Liver (tissue), 9 donors: ENCODE measurements around the gene UBASH3A. TPM values are rescaled to one million over a fixed set of nuclear protein-coding genes. Genes with fewer than 3 reads are reported as not detected.

Source experiments
- DNase-seq: peaks from one replicate; pipeline ENCODE4 v3.0.0-alpha.2; 2017; ENCODE audit warnings: low spot score
- H3K27ac ChIP-seq, 2 donors: one replicate each; pipeline ENCODE4 v1.7.0; 2013; ENCODE audit warnings: inconsistent platforms in 2 of 2, low read length in 2 of 2, control low read depth in 1 of 2, low read depth in 1 of 2, mild to moderate bottlenecking in 1 of 2
- H3K27me3 ChIP-seq, 4 donors: one replicate each; pipeline versions ENCODE4 v1.6.1 to v1.7.0; 2013; ENCODE audit warnings: low read length in 3 of 4, inconsistent platforms in 1 of 4, mild to moderate bottlenecking in 1 of 4, moderate library complexity in 1 of 4; ENCODE audit not compliant: control insufficient read depth in 4 of 4, insufficient read depth in 4 of 4
- H3K36me3 ChIP-seq, 4 donors: one replicate each; pipeline versions ENCODE4 v1.6.1 to v1.7.0; 2013; ENCODE audit warnings: low read length in 3 of 4, mild to moderate bottlenecking in 3 of 4, low read depth in 1 of 4, moderate library complexity in 1 of 4; ENCODE audit not compliant: control insufficient read depth in 4 of 4, insufficient read depth in 3 of 4
- H3K4me1 ChIP-seq, 4 donors: one replicate each; pipeline versions ENCODE4 v1.6.1 to v1.7.0; 2013; ENCODE audit warnings: low read length in 3 of 4, mild to moderate bottlenecking in 3 of 4, moderate library complexity in 1 of 4; ENCODE audit not compliant: control insufficient read depth in 4 of 4, insufficient read depth in 4 of 4
- H3K4me3 ChIP-seq, 3 donors: one replicate each; pipeline versions ENCODE4 v1.6.1 to v1.7.0; 2013; ENCODE audit warnings: low read length in 3 of 3, control low read depth in 1 of 3, low read depth in 1 of 3, mild to moderate bottlenecking in 1 of 3
- H3K9ac ChIP-seq, 2 donors: one replicate each; pipeline ENCODE4 v1.7.0; 2013; ENCODE audit warnings: low read length in 2 of 2, mild to moderate bottlenecking in 2 of 2, moderate library complexity in 2 of 2, control low read depth in 1 of 2, low read depth in 1 of 2
- H3K9me3 ChIP-seq, 4 donors: one replicate each; pipeline versions ENCODE4 v1.6.1 to v1.7.0; 2013; ENCODE audit warnings: low read length in 3 of 4; ENCODE audit not compliant: control insufficient read depth in 4 of 4
- ATF3 ChIP-seq: IDR thresholded peaks from 2 replicates; pipeline ENCODE4 v1.6.1; 2016; ENCODE audit warnings: antibody characterized with exemption
- CTCF ChIP-seq: fragments of 150-350 bp; IDR thresholded peaks from 2 replicates; pipeline ENCODE4 v1.5.1; 2017; ENCODE audit warnings: improper control_type of control experiment, low read depth, low read length; ENCODE audit not compliant: missing input control
- EGR1 ChIP-seq, 2 donors: IDR thresholded peaks; 2 replicates each; pipeline ENCODE4 v1.6.1; 2016 to 2018; ENCODE audit warnings: antibody characterized with exemption in 2 of 2, low read depth in 2 of 2
- FOXA1 ChIP-seq: IDR thresholded peaks from 2 replicates; pipeline ENCODE4 v1.6.1; 2016; ENCODE audit warnings: antibody characterized with exemption
- FOXA2 ChIP-seq: IDR thresholded peaks from 2 replicates; pipeline ENCODE4 v1.6.1; 2016; ENCODE audit warnings: antibody characterized with exemption
- GABPA ChIP-seq, 2 donors: IDR thresholded peaks in 1 of 2; conservative IDR thresholded peaks in 1 of 2; 2 replicates each; pipeline ENCODE4 v1.6.1; 2016; ENCODE audit warnings: antibody characterized with exemption in 2 of 2, mild to moderate bottlenecking in 1 of 2, moderate library complexity in 1 of 2
- HNF4A ChIP-seq, 2 donors: conservative IDR thresholded peaks; 2 replicates each; pipeline ENCODE4 v1.6.1; 2016; ENCODE audit warnings: antibody characterized with exemption in 2 of 2, mild to moderate bottlenecking in 2 of 2
- HNF4G ChIP-seq: IDR thresholded peaks from 2 replicates; pipeline ENCODE4 v1.6.1; 2016; ENCODE audit warnings: antibody characterized with exemption
- JUND ChIP-seq, 2 donors: IDR thresholded peaks; 2 replicates each; pipeline ENCODE4 v1.6.1; 2016; ENCODE audit warnings: antibody characterized with exemption in 2 of 2
- MAX ChIP-seq: IDR thresholded peaks from 2 replicates; pipeline ENCODE4 v1.6.1; 2016; ENCODE audit warnings: antibody characterized with exemption
- RAD21 ChIP-seq, 2 donors: IDR thresholded peaks; 2 replicates each; pipeline ENCODE4 v1.6.1; 2016; ENCODE audit warnings: antibody characterized with exemption in 2 of 2, mild to moderate bottlenecking in 2 of 2
- RXRA ChIP-seq, 2 donors: IDR thresholded peaks; 2 replicates each; pipeline ENCODE4 v1.6.1; 2017 to 2018; ENCODE audit warnings: antibody characterized with exemption in 2 of 2, mild to moderate bottlenecking in 1 of 2
- SP1 ChIP-seq: IDR thresholded peaks from 2 replicates; pipeline ENCODE4 v1.6.1; 2018; ENCODE audit warnings: antibody characterized with exemption, mild to moderate bottlenecking
- TAF1 ChIP-seq: conservative IDR thresholded peaks from 2 replicates; pipeline ENCODE4 v1.6.1; 2016; ENCODE audit warnings: antibody characterized with exemption, mild to moderate bottlenecking
- YY1 ChIP-seq: IDR thresholded peaks from 2 replicates; pipeline ENCODE4 v1.6.1; 2016; ENCODE audit warnings: antibody characterized with exemption, mild to moderate bottlenecking
- ZBTB33 ChIP-seq: IDR thresholded peaks from 2 replicates; pipeline ENCODE4 v1.6.1; 2016; ENCODE audit warnings: antibody characterized with exemption
- WGBS: extraction: QIAGEN DNeasy Blood & Tissue Kit; methylation state at CpG from one replicate; pipeline ENCODE4 v1.1.7; 2013; 5-methylcytosine and 5-hydroxymethylcytosine counted together
- polyA plus RNA-seq, 2 donors: library from polyadenylated mRNA; stranded (reverse) in 1 of 2; unstranded in 1 of 2; fragments of 200-250 nt in 1 of 2; fragments of >200 nt in 1 of 2; fragmentation: Nextera tagmentation in 1 of 2; extraction: Ambion mirVana in 1 of 2; gene quantifications; one replicate each; pipeline versions ENCODE4 v1.2.1 to v1.2.3, GENCODE V29; 2013 to 2015
- total RNA-seq, 2 donors: library from RNA; depleted of rRNA; stranded (reverse); fragments of >200 nt; gene quantifications; one replicate each; pipeline ENCODE4 v1.2.3, GENCODE V29; 2014
- donor health status: healthy.
- donor health status: healthy.
- donor health status: healthy.
- donor health status: healthy.
- donor health status: healthy.

Gene UBASH3A
- total and polyA plus RNA-seq, 4 donors: 0.10 to 0.75 (median 0.45) TPM

GRCh38 chr21:42366292-42367010 is 37.3 kb upstream of the UBASH3A start, which contains the start of gene TFF1 (continued):
- TF ChIP-seq YY1: no peak
- no peak for TF ChIP-seq JUND (IDR thresholded peaks at IDR 0.05)
- no peak for TF ChIP-seq RAD21 (IDR thresholded peaks at IDR 0.05)
- TF ChIP-seq CTCF: no peak
- no peak for TF ChIP-seq SP1
- TF ChIP-seq HNF4A (conservative IDR thresholded peaks at IDR 0.05): no peak

- no peak for TF ChIP-seq TAF1
- TF ChIP-seq ATF3: no peak
- TF ChIP-seq RAD21 (IDR thresholded peaks at IDR 0.05): no peak
- no peak for TF ChIP-seq FOXA2
- TF ChIP-seq EGR1 (IDR thresholded peaks at IDR 0.05; ENCODE audit: low read depth in 2 of 2): no peak
- TF ChIP-seq GABPA (IDR thresholded peaks at IDR 0.05 in 1 of 2, conservative IDR thresholded peaks at IDR 0.05 in 1 of 2): no peak
- no peak for TF ChIP-seq HNF4A (conservative IDR thresholded peaks at IDR 0.05)
- no peak for TF ChIP-seq RXRA (IDR thresholded peaks at IDR 0.05)
- WGBS: 90% methylated on average over 14 of the region's 14 CpGs
- Histone ChIP-seq H3K27ac (no peak overlapping the region), H3K27me3 (peaks cover 0 to 9% (median 3%) of the 10 kb centered on the region in 4 donors), H3K4me3 (no peak overlapping the region), H3K9ac (no peak overlapping the region), H3K36me3 (no peaks in the 10 kb centered on the region), H3K9me3 (no peaks in the 10 kb centered on the region), H3K4me1 (no peaks in the 10 kb centered on the region)
- no peak for DNase-seq
Observed at GRCh38 chr21:42367367-42368165, 36.1 kb upstream of the UBASH3A start.

- H3K36me3 ChIP-seq: no peaks in the 10 kb centered on the region
- H3K4me1 ChIP-seq: no peaks in the 10 kb centered on the region
- DNase-seq: no peak
- H3K9ac ChIP-seq: no peak overlapping the region
- no peak overlapping the region for H3K4me3 ChIP-seq
- H3K27me3 ChIP-seq: peaks cover 0 to 5% (median 1%) of the 10 kb centered on the region in 4 donors
- no peak overlapping the region for H3K27ac ChIP-seq
- no peaks in the 10 kb centered on the region for H3K9me3 ChIP-seq
- TF ChIP-seq SP1 (no peak), TAF1 (no peak), GABPA (IDR thresholded peaks at IDR 0.05 in 1 of 2, conservative IDR thresholded peaks at IDR 0.05 in 1 of 2) (no peak), RXRA (IDR thresholded peaks at IDR 0.05) (no peak), JUND (IDR thresholded peaks at IDR 0.05) (no peak), HNF4A (conservative IDR thresholded peaks at IDR 0.05) (no peak), ATF3 (no peak), FOXA1 (no peak), MAX (no peak), ZBTB33 (no peak), HNF4G (no peak)
- 73% methylated on average over 16 of the region's 16 CpGs for WGBS
Observed at GRCh38 chr21:42369821-42370220, 33.9 kb upstream of the UBASH3A start.
